Suprapubic skin (tissue), 4 donors: ENCODE results near the gene RNF39. TPM values are rescaled to one million over a fixed set of nuclear protein-coding genes. Genes with fewer than 3 reads are reported as not detected.

Source experiments
- DNase-seq, 2 donors: peaks; one replicate each; pipeline ENCODE4 v3.0.0-alpha.2; 2019; ENCODE audit warnings: low spot score in 2 of 2
- H3K27ac ChIP-seq: fragments of 200-600 bp; sonication (generic); one replicate; pipeline ENCODE4 v1.5.1; 2019
- H3K27me3 ChIP-seq: fragments of 200-600 bp; sonication (generic); one replicate; pipeline ENCODE4 v1.5.1; 2019
- H3K36me3 ChIP-seq: fragments of 200-600 bp; sonication (generic); one replicate; pipeline ENCODE4 v1.5.1; 2019
- H3K4me1 ChIP-seq: fragments of 200-600 bp; sonication (generic); one replicate; pipeline ENCODE4 v1.5.1; 2019
- H3K4me3 ChIP-seq: fragments of 200-600 bp; sonication (generic); one replicate; pipeline ENCODE4 v1.5.1; 2019; ENCODE audit warnings: mild to moderate bottlenecking
- H3K9me3 ChIP-seq: fragments of 200-600 bp; sonication (generic); one replicate; pipeline ENCODE4 v1.5.1; 2019
- EP300 ChIP-seq: sonication (generic); formaldehyde crosslinking; IDR thresholded peaks from one replicate; pipeline ENCODE4 v1.6.1; 2017; ENCODE audit warnings: antibody characterized with exemption
- POLR2A ChIP-seq, 2 donors: fragments of 450-650 bp; IDR thresholded peaks; one replicate each; pipeline ENCODE4 v1.6.1; 2017; ENCODE audit warnings: antibody characterized with exemption in 2 of 2, mild to moderate bottlenecking in 2 of 2, moderate library complexity in 2 of 2
- POLR2AphosphoS5 ChIP-seq, 3 donors: sonication (generic); formaldehyde crosslinking; IDR thresholded peaks; one replicate each; pipeline ENCODE4 v1.6.1; 2017; ENCODE audit warnings: antibody characterized with exemption in 3 of 3
- WGBS: methylation state at CpG from one replicate; pipeline ENCODE4 v1.1.5; 2018; 5-methylcytosine and 5-hydroxymethylcytosine counted together
- total RNA-seq, 4 donors: library from RNA; depleted of rRNA; stranded (reverse); fragments of >200 nt; gene quantifications; one replicate each; pipeline ENCODE4 v1.1.0, GENCODE V29; 2016
- TF ChIP-seq, protein P1 (sequence below), 2 donors: fragments of 200-600 bp in 1 of 2; fragments of 450-650 bp in 1 of 2; sonication (generic) in 1 of 2; IDR thresholded peaks; one replicate each; pipeline ENCODE4 v1.5.1; 2016 to 2019; ENCODE audit warnings: antibody characterized with exemption in 2 of 2, mild to moderate bottlenecking in 1 of 2, moderate library complexity in 1 of 2

Gene RNF39
- total RNA-seq, 4 donors from 2014 or later, result 29.1 to 73.1 (median 44.6) TPM

DNA sequence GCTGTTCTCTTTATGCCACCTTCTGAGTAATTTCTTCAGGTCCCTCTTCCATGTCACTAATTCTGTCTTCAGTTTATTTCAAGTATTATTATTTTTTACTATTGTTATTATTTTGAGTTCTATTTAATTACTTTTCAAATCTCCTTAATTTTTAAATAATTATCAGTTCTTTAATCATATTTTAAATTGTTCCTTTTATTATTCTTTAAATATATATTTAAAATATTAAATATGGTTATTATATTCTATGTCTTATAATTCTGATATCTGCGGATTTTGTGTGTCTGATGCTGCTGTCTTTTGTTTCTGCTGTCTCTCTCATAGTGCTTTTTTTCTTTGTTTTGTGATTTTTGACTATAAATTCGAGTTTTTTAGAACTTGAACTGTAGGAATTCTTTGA is 12.3 kb downstream of the RNF39 start:
- Histone ChIP-seq H3K4me3 (no peak overlapping the region), H3K9me3 (no peaks in the 10 kb centered on the region), H3K4me1 (peaks cover 46% of the 10 kb centered on the region), H3K27ac (no peak overlapping the region), H3K36me3 (peaks cover under 1% of the 10 kb centered on the region), H3K27me3 (no peaks in the 10 kb centered on the region)
- 91% methylated on average over 2 of the region's 2 CpGs for WGBS
- TF ChIP-seq POLR2AphosphoS5 (IDR thresholded peaks at IDR 0.05) (no peak), POLR2A (IDR thresholded peaks at IDR 0.05) (no peak), EP300 (no peak)
- TF ChIP-seq, protein P1, sequence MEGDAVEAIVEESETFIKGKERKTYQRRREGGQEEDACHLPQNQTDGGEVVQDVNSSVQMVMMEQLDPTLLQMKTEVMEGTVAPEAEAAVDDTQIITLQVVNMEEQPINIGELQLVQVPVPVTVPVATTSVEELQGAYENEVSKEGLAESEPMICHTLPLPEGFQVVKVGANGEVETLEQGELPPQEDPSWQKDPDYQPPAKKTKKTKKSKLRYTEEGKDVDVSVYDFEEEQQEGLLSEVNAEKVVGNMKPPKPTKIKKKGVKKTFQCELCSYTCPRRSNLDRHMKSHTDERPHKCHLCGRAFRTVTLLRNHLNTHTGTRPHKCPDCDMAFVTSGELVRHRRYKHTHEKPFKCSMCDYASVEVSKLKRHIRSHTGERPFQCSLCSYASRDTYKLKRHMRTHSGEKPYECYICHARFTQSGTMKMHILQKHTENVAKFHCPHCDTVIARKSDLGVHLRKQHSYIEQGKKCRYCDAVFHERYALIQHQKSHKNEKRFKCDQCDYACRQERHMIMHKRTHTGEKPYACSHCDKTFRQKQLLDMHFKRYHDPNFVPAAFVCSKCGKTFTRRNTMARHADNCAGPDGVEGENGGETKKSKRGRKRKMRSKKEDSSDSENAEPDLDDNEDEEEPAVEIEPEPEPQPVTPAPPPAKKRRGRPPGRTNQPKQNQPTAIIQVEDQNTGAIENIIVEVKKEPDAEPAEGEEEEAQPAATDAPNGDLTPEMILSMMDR (IDR thresholded peaks at IDR 0.05), result no peak
- DNase-seq, result no peak

DNA sequence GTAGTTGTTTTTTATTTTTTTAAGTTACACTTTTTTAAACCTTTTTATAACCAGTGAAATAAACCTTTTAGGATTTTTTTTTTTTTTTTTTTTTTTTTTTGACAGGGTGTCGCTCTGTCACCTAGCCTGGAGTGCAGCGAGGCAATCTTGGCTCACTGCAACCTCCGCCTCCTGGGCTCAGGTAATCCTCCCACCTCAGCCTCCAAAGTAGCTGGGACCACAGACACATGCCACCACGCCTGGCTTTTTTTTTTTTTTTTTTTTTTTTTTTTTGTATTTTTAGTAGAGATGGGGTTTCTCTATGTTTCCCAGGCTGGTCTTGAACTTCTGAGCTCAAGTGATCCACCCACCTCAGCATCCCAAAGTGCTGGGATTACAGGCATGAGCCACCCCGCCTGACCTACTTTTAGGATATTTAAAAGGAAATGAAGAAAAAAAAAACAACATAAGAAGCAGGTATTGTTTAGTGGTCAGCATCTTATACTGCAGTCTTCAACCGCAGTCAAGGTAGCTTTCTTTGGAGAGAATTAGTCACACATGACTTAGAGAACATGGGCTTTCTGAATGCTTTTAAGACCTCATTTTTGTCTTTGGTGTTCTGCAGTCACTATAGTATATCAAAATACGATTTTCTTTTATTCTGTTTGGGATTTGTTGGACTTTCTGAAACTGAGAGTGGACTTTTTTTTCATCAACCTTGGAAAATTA is 12.9 kb downstream of the RNF39 start:
- no peaks in the 10 kb centered on the region for H3K27me3 ChIP-seq
- DNase-seq, result no peak
- peaks cover 40% of the 10 kb centered on the region for H3K4me1 ChIP-seq
- H3K36me3 ChIP-seq, result peaks cover 5% of the 10 kb centered on the region
- TF ChIP-seq, protein P1 (IDR thresholded peaks at IDR 0.05), result no peak
- no peak for TF ChIP-seq POLR2AphosphoS5 (IDR thresholded peaks at IDR 0.05)
- TF ChIP-seq EP300, result no peak
- WGBS, result 91% methylated on average over 7 of the region's 7 CpGs
- peak overlapping the region; percentile 85 for H3K4me3 ChIP-seq
- H3K9me3 ChIP-seq, result no peaks in the 10 kb centered on the region
- H3K27ac ChIP-seq, result peak overlapping the region; percentile 89

DNA sequence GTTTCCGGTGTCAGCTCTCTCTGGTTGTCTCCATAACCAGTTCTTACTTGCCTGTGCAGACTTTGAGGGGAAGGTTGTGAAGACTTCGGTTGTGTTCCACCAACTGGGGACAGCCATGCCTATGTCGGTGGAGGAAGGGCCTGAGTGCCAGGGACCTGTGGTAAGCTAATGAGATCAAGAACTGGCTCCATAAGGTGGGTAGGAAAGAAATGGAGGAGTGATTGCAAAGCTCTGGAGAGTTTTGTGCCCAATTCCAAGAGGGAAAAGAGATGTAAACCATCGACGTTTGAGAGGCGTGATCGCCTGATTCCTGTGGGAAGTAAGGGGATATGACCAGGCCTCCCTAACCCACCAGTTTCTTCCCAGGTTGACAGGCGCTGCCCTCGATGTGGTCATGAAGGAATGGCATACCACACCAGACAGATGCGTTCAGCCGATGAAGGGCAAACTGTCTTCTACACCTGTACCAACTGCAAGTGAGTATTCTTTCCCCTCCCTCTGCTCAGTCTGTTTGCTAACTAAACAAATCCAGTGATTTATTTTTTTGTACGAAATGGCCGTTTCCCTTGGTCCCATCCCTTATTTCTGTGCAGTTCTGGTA is 13.6 kb downstream of the RNF39 start:
- Histone ChIP-seq H3K9me3 (no peaks in the 10 kb centered on the region), H3K27me3 (no peaks in the 10 kb centered on the region), H3K4me3 (peak overlapping the region; percentile 85), H3K27ac (peak overlapping the region; percentile 89), H3K4me1 (peaks cover 37% of the 10 kb centered on the region), H3K36me3 (peaks cover 12% of the 10 kb centered on the region)
- 49% methylated on average over 13 of the region's 13 CpGs for whole genome bisulfite sequencing
- peak in 1 of 2 donors; percentile 61 for DNase-seq
- TF ChIP-seq POLR2AphosphoS5 (IDR thresholded peaks at IDR 0.05) (no peak), EP300 (no peak), POLR2A (IDR thresholded peaks at IDR 0.05) (no peak)
- TF ChIP-seq, protein P1 (IDR thresholded peaks at IDR 0.05), result no peak

DNA sequence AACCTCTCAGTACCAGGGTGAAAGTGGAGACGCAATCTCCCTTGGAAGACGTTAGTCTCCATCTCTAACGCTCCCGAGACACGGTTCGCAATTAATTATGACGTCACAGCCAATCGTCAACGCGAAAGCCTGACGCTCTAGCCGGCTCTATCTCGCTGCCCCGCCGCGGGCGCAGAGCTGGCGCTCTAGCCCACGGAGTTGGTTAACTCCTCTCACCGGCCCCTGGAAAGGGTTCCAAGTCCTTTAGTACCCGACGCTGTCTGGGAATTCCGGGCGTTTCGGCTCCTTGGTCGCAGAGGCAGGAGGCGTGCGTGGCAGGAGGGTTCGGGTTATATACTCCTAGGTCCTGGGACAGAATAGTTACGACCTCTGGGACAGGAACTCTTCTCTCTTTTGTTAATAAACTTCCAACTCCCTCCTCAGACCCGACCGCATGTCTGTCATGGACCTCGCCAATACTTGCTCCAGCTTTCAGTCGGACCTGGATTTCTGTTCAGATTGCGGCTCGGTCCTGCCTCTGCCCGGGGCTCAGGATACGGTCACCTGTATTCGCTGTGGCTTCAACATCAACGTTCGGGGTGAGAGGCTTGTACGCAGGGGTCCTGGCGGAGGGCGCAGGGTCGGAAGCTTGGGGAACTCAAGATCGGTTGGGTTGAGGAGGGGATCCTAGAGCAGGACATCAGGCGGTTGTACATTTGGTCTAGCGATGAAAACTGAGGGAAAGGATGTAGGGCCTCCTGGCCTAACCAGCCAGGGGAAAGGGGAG is 14.3 kb downstream of the RNF39 start, which contains the start of gene POLR1H:
POLR1H (plus strand) TSS at position 174 of the 766 bp plus-strand sequence; CDS start at position 434, 260 bp downstream.
- H3K36me3 ChIP-seq, result peaks cover 12% of the 10 kb centered on the region
- TF ChIP-seq, protein P1 (IDR thresholded peaks at IDR 0.05), result no peak
- TF ChIP-seq POLR2A (IDR thresholded peaks at IDR 0.05), result peak in 1 of 2 donors; percentile 83
- TF ChIP-seq POLR2AphosphoS5 (IDR thresholded peaks at IDR 0.05), result peak; percentile 74 to 88 (median 84)
- no peak for TF ChIP-seq EP300
- no peaks in the 10 kb centered on the region for H3K27me3 ChIP-seq
- peak; percentile 94 to 95 for DNase-seq
- WGBS, result under 1% methylated on average over 45 of the region's 48 CpGs
- H3K9me3 ChIP-seq, result no peaks in the 10 kb centered on the region
- peaks cover 34% of the 10 kb centered on the region for H3K4me1 ChIP-seq
- H3K27ac ChIP-seq, result peak within 1 kb of the TSS; percentile 89
- H3K4me3 ChIP-seq, result peak within 1 kb of the TSS; percentile 85
